ENCODE data around the gene GRIP2.

The GRIP2 gene

DNA sequence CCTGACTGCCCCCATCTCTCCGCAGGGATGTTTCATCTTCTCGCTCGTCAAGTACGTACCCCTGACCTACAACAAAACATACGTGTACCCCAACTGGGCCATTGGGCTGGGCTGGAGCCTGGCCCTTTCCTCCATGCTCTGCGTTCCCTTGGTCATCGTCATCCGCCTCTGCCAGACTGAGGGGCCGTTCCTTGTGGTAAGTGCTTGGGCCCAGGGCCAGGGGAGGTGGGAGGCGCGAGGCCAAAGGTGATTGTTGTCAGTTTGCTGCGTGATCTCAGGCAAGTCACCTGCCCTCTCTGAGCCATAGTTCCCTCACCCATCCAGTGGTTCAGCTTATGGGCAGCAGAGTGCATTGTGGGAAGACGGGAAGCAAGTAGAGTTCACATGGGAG lies 58.5 kb downstream of the GRIP2 start:
- DNase-seq, result no peak

- DNase-seq, result no peak
Observed at GRCh38 chr3:14481018-14481645, 59.0 kb downstream of the GRIP2 start.

GRCh38 chr3:14480207-14481017 lies 59.7 kb downstream of the GRIP2 start:
- DNase-seq, result no peak

GRCh38 chr3:14479591-14479990 lies 60.6 kb downstream of the GRIP2 start:
- DNase-seq, result no peak

DNA sequence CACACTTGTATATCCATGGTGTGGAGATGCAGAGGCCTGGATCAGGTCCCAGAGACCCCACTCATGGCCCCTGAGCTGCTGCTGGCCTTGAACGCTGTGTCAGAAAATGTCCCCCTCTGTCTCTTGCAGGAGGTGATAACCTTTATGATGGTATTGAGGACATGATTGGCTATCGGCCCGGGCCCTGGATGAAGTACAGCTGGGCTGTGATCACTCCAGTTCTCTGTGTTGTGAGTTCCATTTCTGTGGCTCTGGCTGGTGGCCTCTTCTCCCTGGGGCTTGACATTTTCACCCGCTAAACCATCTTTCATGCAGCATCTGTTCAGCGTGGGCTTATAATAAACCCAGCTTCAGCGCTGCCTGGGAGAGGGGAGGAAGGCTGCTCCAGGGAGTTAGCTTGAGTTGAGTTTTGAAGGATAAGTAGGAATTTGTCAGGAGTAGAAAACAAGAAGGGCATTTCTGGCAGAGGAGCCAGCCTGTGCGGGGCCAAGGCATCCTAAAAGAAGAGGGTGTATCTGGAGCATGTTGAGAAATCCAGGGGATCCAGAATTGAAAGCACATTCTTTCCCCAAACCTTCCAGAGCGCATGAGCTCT lies 61.1 kb downstream of the GRIP2 start:
- DNase-seq, result no peak

GRCh38 chr3:14477311-14477935 lies 62.7 kb downstream of the GRIP2 start:
- no peak for DNase-seq

- DNase-seq, result no peak
Observed at GRCh38 chr3:14476583-14477265, 63.4 kb downstream of the GRIP2 start.

- no peak for DNase-seq
Observed at GRCh38 chr3:14475621-14476020, 64.5 kb downstream of the GRIP2 start.

- no peak for DNase-seq
Observed at GRCh38 chr3:14474363-14475081, 65.6 kb downstream of the GRIP2 start.

GRCh38 chr3:14473411-14473891 lies 66.7 kb downstream of the GRIP2 start:
- no peak for DNase-seq

DNA sequence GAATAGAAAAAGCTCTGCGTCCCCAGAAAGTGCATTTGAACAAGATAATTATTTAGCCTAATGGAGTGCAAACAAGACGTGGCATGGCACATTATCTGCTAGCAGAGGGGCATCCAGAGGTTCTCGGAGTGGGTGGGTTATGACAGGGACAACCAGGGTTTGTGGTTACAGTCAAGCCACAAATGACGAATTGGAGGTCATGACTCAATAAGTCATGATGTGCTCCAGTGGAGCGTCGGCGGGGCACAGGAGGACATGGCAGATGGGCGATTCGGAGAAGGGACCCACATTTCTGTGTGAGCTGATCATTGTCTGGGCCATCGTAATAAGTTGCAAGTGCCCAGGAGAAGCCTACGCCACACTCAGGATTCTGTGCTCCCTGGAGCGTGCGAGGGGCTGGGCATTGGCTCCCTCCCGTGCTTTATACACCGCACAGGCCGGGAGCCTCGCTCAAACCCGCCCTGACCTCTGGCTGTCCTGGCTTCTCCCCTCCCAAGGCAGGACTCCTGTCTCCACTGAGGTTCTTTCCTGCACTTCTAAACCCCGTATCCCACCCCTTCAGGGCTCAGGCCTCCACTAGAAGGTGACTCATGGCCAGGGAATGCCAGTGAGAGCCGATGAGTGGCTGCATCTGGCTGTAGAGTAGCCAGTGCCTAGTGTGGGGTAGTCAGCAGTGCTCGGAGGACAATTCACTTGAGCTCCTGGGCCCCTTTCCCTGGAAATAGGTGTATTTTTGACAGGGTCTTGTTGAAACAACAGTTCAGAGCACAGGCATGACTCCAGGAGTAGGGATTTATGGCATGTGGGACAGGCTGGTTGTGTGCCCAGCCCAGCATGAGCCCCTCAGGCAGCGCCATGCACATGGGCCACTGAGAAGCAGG lies 67.4 kb downstream of the GRIP2 start:
- peak; percentile 37 for DNase-seq

DNA sequence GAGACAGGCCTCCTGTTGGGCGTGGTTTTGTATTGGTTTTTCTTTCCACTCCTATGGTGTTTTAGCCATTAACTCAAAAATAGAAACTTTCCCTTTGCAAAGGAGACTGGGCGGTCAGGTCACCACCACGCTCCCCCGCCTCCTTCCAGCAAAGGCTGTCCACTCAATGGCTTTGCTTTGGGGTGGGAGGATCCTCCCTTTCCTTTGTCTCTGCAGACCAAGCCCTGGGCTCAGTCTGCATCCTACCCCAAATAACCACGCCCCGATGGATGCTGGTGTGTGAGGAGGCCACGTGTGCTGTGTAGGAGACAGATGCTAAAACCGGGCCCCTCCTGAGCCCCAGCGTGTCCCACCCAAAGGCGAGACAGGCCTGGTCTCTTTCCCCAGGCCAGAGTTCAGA lies 68.5 kb downstream of the GRIP2 start:
- DNase-seq, result no peak

DNA sequence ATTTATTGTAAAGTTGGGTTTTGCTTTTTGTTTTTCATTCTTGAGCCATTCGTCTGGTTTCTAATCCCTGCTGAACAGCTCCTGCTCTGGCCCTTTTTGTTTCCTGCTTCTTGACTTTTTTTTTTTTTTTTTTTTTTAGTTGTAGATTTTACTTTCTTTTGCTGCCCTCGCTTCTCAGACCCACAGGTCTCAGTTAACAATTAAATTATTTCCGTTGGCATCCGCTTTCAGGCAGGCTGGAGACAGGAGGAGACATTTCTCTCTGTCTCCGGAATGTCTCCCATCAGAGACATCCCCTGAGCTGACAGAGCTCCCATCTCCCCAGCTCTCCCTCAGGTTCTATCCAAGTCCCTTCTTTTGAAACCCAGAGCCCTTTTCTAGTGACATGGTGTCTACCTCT lies 69.1 kb downstream of the GRIP2 start:
- no peak for DNase-seq

DNA sequence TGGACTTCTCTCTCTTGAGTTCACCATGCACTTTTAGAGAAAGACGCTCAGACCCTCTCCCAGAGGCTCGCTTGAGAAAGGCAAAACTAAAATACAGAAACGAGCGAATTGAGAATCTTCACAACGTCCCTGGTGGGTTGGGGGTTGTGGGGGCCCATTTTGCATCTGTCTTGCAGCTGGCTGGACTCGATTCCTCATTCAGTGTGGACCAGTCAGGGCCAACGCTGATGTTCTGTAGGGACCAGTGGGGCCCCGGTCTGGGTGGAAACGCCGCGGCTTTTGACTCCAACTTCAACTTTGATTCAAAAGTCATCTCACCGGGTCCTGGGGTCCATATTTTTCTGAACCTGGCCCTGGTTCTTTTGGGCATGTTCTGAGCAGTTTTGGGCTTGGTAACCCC lies 69.7 kb downstream of the GRIP2 start:
- no peak for DNase-seq

GRCh38 chr3:14468621-14468981 lies 71.5 kb downstream of the GRIP2 start:
- no peak for DNase-seq

- peak; percentile 30 for DNase-seq
Observed at GRCh38 chr3:14467814-14468620, 72.1 kb downstream of the GRIP2 start.

DNA sequence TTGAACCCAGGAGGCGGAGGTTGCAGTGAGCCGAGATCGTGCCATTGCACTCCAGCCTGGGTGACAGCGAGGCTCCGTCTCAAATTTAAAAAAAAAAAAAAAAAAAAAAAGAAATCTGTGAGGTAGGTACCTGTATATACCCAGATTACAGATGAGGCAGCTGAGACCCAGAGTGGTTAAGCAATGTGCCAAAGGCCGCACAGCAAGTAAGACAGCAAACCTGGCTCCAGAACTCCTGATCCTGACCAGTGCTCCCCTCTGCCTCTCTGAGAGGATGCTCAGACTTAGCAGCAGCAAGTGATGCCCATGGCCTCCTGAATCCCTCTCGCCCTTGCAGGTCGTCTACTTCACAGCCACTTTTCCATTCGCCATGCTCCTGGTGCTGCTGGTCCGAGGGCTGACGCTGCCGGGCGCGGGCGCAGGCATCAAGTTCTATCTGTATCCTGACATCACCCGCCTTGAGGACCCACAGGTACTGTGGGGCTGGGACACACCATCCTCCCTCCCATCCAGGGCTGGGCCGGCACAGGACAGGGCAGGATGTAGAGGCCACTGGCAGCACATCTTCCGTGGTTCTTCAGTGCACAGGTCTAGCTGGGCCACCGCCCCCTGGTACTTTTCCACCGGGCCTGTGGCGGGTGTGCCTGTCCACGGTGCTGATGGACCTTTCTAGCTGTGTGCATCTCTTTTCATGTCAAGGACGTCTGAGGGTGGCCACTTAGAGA lies 73.8 kb downstream of the GRIP2 start:
- no peak for DNase-seq

- DNase-seq, result no peak
Observed at GRCh38 chr3:14465425-14465824, 74.7 kb downstream of the GRIP2 start.

DNA sequence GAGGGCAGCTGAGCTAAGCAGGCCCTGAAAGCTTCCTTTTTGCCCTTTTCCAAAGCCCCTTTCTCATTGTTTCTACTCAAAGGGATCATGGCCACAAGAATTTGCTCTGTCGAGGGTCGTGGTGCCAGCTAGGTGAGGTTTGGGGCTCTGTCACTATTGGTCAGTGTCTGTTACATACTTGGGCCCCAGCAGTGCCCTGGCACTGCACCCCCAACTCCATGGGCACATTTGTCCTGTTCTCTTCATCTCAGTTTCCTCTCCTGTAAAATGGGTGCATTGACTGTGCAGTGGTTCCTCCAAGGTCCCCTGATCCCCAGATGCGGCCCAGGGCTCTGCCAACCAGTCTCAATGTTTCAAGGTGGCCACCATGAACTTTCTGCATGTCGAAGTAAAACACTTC lies 75.6 kb downstream of the GRIP2 start:
- no peak for DNase-seq

DNA sequence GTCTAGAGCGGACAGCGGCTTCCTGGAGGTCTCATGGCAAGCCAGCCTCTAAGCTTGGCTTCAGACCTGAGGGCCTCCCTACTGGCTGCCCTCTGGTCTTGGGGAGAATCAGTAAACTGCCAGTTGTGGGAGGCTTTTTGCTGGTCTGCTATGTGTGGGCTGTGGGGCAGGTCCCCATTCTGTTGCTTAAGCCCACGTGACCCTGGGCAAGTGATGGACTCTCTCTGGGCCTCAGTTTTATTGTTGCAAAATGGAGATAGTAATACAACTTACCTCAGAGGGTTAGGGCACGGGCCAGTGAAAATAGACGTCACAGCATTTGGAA lies 76.0 kb downstream of the GRIP2 start:
- no peak for DNase-seq
